Measurements from ENCODE around the gene INCENP. TPM values are rescaled to one million over a fixed set of nuclear protein-coding genes. Genes with fewer than 3 reads are reported as not detected.

INCENP gene
- total RNA-seq, 1 experiment from 2014 or later: 56.2 TPM

DNA sequence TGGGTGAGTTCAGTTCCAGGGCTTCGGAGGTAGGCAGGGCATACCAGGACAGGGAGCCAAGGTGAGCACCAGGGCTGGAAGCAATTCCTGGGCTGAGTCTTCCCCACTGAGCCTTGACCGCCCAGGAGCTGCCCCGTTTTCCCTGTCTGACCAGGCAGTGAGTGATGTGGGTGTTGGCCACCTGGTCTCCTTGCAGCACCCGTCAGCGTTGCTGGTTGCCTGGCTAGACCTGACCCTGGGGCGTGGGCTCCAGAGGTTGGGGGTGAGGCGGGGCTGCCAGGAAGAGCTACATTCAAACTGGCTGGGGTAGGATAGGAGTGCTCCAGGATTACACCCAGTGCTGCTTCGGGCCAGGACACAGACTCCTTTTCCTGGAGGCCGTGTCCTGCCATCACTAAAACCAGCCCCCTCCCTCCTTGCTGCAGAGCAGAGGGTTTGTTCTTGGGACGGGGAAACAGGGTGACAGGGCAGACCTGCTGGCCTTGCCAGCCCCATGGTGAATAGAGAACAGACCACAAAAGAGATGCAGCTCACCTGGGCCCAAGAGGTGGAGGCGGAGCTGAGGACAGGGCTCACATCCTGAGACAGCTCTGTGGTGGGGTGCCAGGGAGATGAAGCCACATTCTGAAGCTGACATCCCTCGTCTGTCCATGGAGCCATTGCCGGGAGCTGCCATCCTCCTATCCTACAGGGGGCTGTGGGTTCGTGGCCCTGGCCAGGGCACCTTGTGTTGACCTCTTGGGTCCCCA is 14.2 kb downstream of the INCENP start:
- intact Hi-C loops (cut with micrococcal nuclease): no loop called here

GRCh38 chr11:62138630-62139425 is 15.0 kb downstream of the INCENP start:
- POLR2A ChIA-PET: no interaction called here
- Mint-ChIP-seq H3K27ac (ENCODE audit: low read depth, unreplicated experiment) (no peak overlapping the region), H3K4me1 (ENCODE audit: insufficient read depth, unreplicated experiment) (no peaks in the 10 kb centered on the region), H3K27me3 (ENCODE audit: insufficient read depth, unreplicated experiment) (no peaks in the 10 kb centered on the region), H3K4me3 (ENCODE audit: unreplicated experiment) (no peak overlapping the region), H3K36me3 (ENCODE audit: insufficient read depth, unreplicated experiment) (peaks cover 5% of the 10 kb centered on the region), H3K9me3 (ENCODE audit: unreplicated experiment) (no peaks in the 10 kb centered on the region)
- CTCF ChIA-PET: interaction anchor here (0.6 to 1.0 kb wide), 4 partner anchors 32 to 937 kb away, joined by 3 to 6 read pairs (median 3); partner anchors contain the start of gene TMEM179B
- TF ChIP-seq, protein P1, sequence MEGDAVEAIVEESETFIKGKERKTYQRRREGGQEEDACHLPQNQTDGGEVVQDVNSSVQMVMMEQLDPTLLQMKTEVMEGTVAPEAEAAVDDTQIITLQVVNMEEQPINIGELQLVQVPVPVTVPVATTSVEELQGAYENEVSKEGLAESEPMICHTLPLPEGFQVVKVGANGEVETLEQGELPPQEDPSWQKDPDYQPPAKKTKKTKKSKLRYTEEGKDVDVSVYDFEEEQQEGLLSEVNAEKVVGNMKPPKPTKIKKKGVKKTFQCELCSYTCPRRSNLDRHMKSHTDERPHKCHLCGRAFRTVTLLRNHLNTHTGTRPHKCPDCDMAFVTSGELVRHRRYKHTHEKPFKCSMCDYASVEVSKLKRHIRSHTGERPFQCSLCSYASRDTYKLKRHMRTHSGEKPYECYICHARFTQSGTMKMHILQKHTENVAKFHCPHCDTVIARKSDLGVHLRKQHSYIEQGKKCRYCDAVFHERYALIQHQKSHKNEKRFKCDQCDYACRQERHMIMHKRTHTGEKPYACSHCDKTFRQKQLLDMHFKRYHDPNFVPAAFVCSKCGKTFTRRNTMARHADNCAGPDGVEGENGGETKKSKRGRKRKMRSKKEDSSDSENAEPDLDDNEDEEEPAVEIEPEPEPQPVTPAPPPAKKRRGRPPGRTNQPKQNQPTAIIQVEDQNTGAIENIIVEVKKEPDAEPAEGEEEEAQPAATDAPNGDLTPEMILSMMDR (IDR thresholded peaks at IDR 0.05; ENCODE audit: unreplicated experiment): no peak
- intact Hi-C loops (cut with micrococcal nuclease): no loop called here
- no TSS peak for BruUV-seq (replicated peaks)
- DNase-seq (ENCODE audit: unreplicated experiment): no peak

More for the DNA sequence above, 14.2 kb downstream of the INCENP start:
- Mint-ChIP-seq H3K9me3 (ENCODE audit: unreplicated experiment) (no peaks in the 10 kb centered on the region), H3K36me3 (ENCODE audit: insufficient read depth, unreplicated experiment) (peaks cover 11% of the 10 kb centered on the region), H3K4me1 (ENCODE audit: insufficient read depth, unreplicated experiment) (no peaks in the 10 kb centered on the region), H3K27ac (ENCODE audit: low read depth, unreplicated experiment) (no peak overlapping the region), H3K4me3 (ENCODE audit: unreplicated experiment) (no peak overlapping the region), H3K27me3 (ENCODE audit: insufficient read depth, unreplicated experiment) (no peaks in the 10 kb centered on the region)
- TF ChIP-seq, protein P1 (IDR thresholded peaks at IDR 0.05; ENCODE audit: unreplicated experiment): no peak
- no peak for DNase-seq (ENCODE audit: unreplicated experiment)
- ChIA-PET POLR2A (interaction anchor here (0.6 kb wide), 1 partner anchor 16 kb away, joined by 3 read pairs; no protein-coding TSS in a partner anchor), CTCF (interaction anchor here (0.8 to 1.0 kb wide), 2 partner anchors 34 to 649 kb away, joined by 3 to 6 read pairs; partner anchors contain the start of gene TMEM179B)
- no TSS peak for BruUV-seq (replicated peaks)

DNA sequence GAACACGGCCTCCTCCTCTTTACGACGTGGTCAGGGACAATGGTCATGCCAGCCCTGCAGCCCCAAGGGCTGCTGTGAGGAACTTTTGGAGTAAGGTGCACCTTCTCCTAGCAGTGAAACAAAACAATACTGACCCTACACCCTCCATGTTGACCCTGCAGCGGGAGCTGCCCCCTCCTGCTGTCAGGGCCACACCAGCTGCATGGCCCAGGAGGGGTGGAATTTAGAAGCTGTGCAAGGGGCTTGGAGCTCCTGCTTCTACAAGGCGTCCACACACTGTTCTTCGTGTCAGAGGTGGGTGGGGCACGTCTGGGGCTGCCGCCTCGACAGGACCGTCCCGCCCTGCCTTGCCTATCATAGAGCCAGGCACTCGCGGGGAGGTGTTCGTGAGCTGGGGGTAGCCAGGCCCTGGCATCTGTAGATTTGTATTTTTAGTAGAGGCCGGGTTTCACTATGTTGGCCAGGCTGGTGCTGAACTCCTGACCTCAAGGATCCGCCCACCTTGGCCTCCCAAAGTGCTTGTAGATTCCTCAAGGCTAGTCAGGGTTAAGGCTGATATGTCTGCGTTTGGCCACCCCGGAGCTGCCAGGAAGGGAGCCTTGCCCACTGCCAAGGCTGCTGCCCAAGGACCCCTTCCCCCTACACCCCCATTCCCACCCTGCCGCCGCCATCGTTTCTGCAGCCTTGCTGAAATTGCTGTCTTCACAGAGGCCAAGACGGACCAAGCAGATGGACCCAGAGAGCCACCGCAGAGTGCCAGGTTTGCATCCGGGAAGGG is 15.9 kb downstream of the INCENP start:
- no TSS peak for BruUV-seq (replicated peaks)
- Mint-ChIP-seq H3K4me3 (ENCODE audit: unreplicated experiment) (no peak overlapping the region), H3K9me3 (ENCODE audit: unreplicated experiment) (no peaks in the 10 kb centered on the region), H3K27ac (ENCODE audit: low read depth, unreplicated experiment) (no peak overlapping the region), H3K27me3 (ENCODE audit: insufficient read depth, unreplicated experiment) (no peaks in the 10 kb centered on the region), H3K4me1 (ENCODE audit: insufficient read depth, unreplicated experiment) (no peaks in the 10 kb centered on the region), H3K36me3 (ENCODE audit: insufficient read depth, unreplicated experiment) (peaks cover 9% of the 10 kb centered on the region)
- ChIA-PET CTCF (no interaction called here), POLR2A (no interaction called here)
- intact Hi-C loops (cut with micrococcal nuclease): no loop called here
- TF ChIP-seq, protein P1 (IDR thresholded peaks at IDR 0.05; ENCODE audit: unreplicated experiment): no peak
- no peak for DNase-seq (ENCODE audit: unreplicated experiment)

Measured in MCF 10A (cell line).